Measurements from ENCODE around the gene SPRY1. TPM values are rescaled to one million over a fixed set of nuclear protein-coding genes. Genes with fewer than 3 reads are reported as not detected.

Gene SPRY1
- total RNA-seq, 1 donor from 2014 or later = 54.2 TPM

DNA sequence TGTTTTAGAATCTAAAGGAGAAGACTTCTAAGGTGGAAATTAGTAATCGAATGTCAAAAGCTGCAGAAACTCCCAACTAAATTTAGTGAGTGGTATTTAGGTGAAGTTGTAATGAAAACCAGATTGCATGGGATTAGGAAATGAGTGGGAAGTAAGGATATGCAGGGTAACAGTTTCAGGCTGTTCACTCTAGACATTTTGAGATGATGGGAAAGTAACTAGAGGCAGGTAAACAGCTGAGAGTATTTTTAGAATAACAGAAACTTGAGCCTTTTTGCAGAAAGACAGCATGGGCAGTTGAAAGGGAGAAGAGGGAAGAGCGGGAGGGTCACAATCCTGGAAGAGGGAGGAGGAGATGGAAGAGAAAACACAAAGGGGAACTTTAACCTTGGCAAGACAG lies 12.7 kb downstream of the SPRY1 start:
- Mint-ChIP-seq H3K9me3 (ENCODE audit: low read depth) (no peaks in the 10 kb centered on the region), H3K4me3 (ENCODE audit: unreplicated experiment) (no peak overlapping the region), H3K36me3 (ENCODE audit: low read depth) (peaks cover 3% of the 10 kb centered on the region), H3K4me1 (ENCODE audit: low read depth) (peaks cover 28% of the 10 kb centered on the region), H3K27me3 (ENCODE audit: low read depth) (no peaks in the 10 kb centered on the region), H3K27ac (ENCODE audit: unreplicated experiment) (no peak overlapping the region)
- no peak for DNase-seq (ENCODE audit: low spot score)
- TF ChIP-seq, protein P1, sequence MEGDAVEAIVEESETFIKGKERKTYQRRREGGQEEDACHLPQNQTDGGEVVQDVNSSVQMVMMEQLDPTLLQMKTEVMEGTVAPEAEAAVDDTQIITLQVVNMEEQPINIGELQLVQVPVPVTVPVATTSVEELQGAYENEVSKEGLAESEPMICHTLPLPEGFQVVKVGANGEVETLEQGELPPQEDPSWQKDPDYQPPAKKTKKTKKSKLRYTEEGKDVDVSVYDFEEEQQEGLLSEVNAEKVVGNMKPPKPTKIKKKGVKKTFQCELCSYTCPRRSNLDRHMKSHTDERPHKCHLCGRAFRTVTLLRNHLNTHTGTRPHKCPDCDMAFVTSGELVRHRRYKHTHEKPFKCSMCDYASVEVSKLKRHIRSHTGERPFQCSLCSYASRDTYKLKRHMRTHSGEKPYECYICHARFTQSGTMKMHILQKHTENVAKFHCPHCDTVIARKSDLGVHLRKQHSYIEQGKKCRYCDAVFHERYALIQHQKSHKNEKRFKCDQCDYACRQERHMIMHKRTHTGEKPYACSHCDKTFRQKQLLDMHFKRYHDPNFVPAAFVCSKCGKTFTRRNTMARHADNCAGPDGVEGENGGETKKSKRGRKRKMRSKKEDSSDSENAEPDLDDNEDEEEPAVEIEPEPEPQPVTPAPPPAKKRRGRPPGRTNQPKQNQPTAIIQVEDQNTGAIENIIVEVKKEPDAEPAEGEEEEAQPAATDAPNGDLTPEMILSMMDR (IDR thresholded peaks at IDR 0.05) = no peak

DNA sequence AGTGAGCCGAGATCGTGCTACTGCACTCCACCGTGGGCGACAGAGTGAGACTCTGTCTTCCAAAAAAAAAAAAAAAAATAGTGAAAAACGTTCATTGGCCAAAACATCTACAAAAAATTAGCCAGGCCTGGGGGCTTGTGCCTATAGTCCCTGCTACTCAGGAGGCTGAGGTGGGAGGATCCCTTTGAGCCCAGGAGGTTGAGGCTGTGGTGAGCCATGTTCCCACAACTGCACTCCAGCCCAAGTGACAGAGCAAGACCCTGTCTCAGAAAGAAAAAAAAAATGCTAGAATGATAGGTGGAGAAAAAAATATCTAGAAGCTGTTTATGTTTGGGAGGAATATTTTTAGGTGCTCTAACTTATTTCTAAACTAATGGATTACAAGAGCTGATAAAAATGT lies 14.9 kb downstream of the SPRY1 start:
- no peak for DNase-seq (ENCODE audit: low spot score)
- Mint-ChIP-seq H3K27me3 (ENCODE audit: low read depth) (no peaks in the 10 kb centered on the region), H3K36me3 (ENCODE audit: low read depth) (no peaks in the 10 kb centered on the region), H3K4me3 (ENCODE audit: unreplicated experiment) (no peak overlapping the region), H3K27ac (ENCODE audit: unreplicated experiment) (no peak overlapping the region), H3K4me1 (ENCODE audit: low read depth) (peaks cover 27% of the 10 kb centered on the region), H3K9me3 (ENCODE audit: low read depth) (no peaks in the 10 kb centered on the region)
- TF ChIP-seq, protein P1 (IDR thresholded peaks at IDR 0.05) = no peak

DNA sequence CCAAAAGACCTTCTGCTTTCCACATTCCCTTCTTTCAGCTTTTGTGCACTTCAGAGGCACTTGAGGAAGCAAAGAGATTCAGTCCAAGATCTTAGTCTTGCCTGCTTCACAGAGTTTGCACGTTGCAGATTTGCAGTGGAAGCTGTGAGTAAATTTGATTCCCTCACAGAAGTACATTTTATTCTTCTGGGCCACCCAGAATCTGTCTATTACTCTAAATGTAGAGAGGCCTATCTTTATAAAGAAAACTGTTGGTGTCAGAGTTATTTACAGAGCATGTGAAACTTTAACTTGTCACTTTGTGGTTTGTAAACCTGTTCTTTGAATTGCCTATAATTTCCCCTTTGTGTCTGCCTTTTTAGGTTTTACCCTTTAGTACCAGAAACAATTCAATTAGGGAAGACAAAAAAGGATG lies 15.5 kb downstream of the SPRY1 start:
- Mint-ChIP-seq H3K4me3 (ENCODE audit: unreplicated experiment) (no peak overlapping the region), H3K9me3 (ENCODE audit: low read depth) (no peaks in the 10 kb centered on the region), H3K27ac (ENCODE audit: unreplicated experiment) (no peak overlapping the region), H3K4me1 (ENCODE audit: low read depth) (peaks cover 31% of the 10 kb centered on the region), H3K27me3 (ENCODE audit: low read depth) (no peaks in the 10 kb centered on the region), H3K36me3 (ENCODE audit: low read depth) (no peaks in the 10 kb centered on the region)
- TF ChIP-seq, protein P1 (IDR thresholded peaks at IDR 0.05) = no peak
- DNase-seq (ENCODE audit: low spot score) = no peak

DNA sequence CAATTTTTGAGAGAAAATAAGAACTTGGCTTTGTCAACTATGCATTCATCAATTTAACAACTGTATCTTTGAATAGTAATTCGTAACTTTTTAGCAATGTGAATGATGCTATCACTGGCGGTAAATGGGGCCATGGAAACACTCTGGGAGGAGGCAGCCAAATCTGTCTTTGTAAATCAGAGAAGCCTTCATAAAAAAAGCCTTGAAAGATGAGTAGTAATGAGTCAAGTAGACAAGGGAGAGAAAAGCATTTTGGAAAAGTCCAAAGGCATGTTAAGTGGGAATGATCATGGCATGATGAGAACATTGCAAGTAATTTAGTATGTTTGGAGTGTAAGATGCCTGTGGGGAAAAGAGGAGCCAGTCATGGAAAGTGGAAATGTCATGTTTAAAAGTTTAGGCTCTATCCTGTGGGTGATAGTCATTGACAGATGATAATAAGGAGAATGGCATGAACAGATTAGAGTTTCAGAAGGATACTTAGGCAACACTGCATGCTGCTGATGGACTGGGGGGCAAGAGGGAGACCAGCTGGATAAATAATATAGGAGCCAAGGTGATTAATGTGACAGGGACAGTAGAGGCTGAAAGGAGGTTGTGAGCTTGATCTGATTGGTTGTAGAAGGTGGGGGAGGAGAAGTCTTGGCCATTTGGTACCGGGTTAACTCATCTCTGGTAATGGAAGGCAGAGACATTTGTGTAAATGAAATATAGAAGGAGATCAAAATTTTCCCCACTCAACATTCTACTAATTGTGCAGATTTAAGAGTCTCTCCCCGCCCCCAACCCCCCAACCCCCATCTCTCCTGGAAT lies 16.3 kb downstream of the SPRY1 start:
- H3K36me3 Mint-ChIP-seq (ENCODE audit: low read depth) = no peaks in the 10 kb centered on the region
- no peaks in the 10 kb centered on the region for H3K9me3 Mint-ChIP-seq (ENCODE audit: low read depth)
- TF ChIP-seq, protein P1 (IDR thresholded peaks at IDR 0.05) = no peak
- no peak overlapping the region for H3K27ac Mint-ChIP-seq (ENCODE audit: unreplicated experiment)
- DNase-seq (ENCODE audit: low spot score) = no peak
- H3K4me1 Mint-ChIP-seq (ENCODE audit: low read depth) = peaks cover 36% of the 10 kb centered on the region
- no peak overlapping the region for H3K4me3 Mint-ChIP-seq (ENCODE audit: unreplicated experiment)
- no peaks in the 10 kb centered on the region for H3K27me3 Mint-ChIP-seq (ENCODE audit: low read depth)

DNA sequence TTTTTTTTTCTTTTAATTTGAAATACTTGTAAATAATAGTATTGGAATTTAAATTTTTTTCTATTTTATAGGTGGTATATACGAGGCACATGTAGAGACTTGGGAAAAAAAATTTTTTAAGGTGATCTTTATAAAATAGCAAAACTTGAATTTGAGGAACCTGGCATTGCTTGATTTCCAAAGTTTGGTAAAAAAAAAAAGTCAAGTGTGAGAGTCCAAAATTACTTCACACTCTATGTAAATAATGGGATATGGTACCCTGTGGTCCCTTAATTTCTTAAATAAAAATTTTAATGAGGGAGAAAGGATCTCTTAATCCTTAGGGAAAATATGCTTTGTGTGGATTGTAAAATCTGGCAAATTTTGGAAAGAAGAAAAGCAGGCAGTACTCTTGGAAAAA lies 19.0 kb downstream of the SPRY1 start:
- Mint-ChIP-seq H3K4me1 (ENCODE audit: low read depth) (peaks cover 47% of the 10 kb centered on the region), H3K4me3 (ENCODE audit: unreplicated experiment) (no peak overlapping the region), H3K36me3 (ENCODE audit: low read depth) (no peaks in the 10 kb centered on the region)

More for the DNA sequence above, 19.0 kb downstream of the SPRY1 start:
- no peak overlapping the region for H3K27ac Mint-ChIP-seq (ENCODE audit: unreplicated experiment)
- no peak for DNase-seq (ENCODE audit: low spot score)
- H3K9me3 Mint-ChIP-seq (ENCODE audit: low read depth) = no peaks in the 10 kb centered on the region
- no peaks in the 10 kb centered on the region for H3K27me3 Mint-ChIP-seq (ENCODE audit: low read depth)
- TF ChIP-seq, protein P1 (IDR thresholded peaks at IDR 0.05) = no peak
